ENCODE results near the gene ARHGEF3.

Gene ARHGEF3

GRCh38 chr3:56802378-56802745, 613 bp upstream of the ARHGEF3 start:
- no peak for TF ChIP-seq CTCF (conservative IDR thresholded peaks at IDR 0.05; ENCODE audit: control insufficient read depth, insufficient read depth, low read depth, low read length)
- DNase-seq (ENCODE audit: low read depth): no peak
- H3K4me3 ChIP-seq (ENCODE audit: control insufficient read depth, low read depth, low read length): peak overlapping the region; percentile 76

DNA sequence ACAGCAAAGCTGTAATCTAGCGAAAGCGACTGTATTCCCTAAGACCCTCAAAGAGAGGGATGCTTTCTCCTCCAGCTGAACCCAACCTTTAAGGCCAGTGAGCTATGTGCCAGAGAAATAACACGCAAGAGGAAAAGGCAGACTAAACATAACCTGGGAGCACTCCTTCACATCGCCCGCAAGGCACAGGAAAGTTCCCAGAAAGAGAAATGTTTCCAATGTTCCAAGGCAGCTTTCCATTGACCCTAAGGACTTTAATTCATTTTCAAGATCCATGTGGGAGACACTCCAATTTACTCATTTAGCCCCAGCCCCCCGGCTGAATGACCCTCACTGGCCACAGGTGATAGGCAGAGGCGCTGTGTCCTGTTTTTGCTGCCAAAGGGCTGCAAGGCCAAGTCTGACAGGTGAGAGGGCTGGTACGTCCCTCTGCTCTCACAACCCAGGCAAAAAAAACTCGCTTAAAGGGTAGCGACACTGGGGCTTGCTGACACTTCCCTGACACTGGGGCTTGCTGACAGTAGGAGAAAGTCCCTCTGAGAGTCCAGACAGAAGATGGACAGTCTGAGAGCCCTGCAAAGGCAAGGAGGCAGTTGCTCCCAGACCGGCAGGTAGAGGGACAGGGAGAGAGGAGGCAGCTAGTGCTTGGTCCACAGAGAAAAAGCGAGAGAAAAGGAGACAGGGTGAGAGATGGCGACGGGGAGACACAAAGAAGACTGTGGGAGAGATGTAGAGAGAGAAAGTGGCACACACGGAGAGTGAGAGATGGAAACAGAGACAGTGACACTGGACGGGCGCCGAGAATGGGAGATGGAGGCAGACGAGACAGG, 702 bp downstream of the ARHGEF3 start:
- no peak for TF ChIP-seq CTCF (conservative IDR thresholded peaks at IDR 0.05; ENCODE audit: control insufficient read depth, insufficient read depth, low read depth, low read length)
- H3K4me3 ChIP-seq (ENCODE audit: control insufficient read depth, low read depth, low read length): peak overlapping the region; percentile 76
- no peak for DNase-seq (ENCODE audit: low read depth)

DNA sequence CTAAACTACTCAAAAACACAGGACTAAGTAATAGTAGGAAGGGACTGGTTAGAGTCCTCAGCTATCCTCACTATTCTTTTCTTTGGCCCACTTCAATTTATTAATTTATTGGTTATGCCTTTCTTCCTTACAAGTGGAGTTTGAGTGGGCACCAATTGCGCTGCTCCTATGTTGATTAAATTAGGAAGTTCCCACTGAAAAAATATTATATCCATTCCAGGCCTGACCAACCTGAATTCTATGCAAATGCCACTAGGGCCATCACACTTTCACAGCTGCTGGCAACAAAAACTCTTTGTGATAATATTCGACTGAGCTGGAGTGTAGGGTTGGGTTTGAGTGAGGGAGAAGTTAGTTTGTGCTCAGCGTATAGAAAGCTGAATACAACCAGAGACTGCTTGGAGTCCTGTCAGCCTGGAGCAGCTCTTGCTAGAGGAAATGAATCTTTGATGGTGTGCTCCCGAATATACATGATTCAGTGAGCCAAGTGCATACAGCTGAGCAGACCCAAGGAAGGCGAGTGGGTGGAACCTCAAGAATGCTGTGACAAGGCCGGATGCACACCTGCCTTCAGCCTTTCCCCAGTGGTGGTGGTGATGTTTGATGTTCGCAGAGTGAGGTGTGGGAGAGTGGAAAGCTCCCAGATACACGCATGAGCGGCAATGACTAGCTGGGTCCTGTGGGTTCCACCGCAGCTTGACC, 1.5 kb downstream of the ARHGEF3 start:
- no peak for TF ChIP-seq CTCF (conservative IDR thresholded peaks at IDR 0.05; ENCODE audit: control insufficient read depth, insufficient read depth, low read depth, low read length)
- no peak overlapping the region for H3K4me3 ChIP-seq (ENCODE audit: control insufficient read depth, low read depth, low read length)
- no peak for DNase-seq (ENCODE audit: low read depth)

DNA sequence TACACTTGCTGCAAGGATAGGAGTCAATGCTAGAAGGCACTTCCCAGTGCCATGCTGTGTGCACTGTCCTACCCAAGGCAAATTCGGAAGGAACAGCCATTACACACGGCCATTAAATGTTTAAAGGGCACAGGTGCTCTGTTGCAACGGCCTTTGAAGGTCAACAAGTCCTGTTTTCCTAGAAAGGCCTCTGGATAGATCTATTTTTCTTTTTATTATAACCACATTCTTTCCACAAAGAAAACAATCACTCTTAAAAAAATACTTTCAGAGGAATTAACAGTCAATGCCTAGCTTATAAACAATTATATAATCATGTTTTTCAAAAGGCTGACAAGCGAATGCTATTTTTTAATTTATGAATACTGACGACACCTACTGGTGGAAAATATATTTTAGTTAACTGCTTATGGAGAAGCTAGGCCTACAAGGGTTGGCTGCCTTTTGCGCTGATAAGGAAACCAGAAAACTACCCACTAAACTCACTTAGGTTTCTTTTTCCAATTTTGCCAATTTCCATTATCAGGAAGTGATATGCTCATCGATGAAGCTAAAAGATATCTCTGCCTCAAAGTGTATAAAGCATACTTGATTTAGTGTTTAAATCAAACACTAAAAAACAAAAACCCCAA, 2.4 kb downstream of the ARHGEF3 start:
- H3K4me3 ChIP-seq (ENCODE audit: control insufficient read depth, low read depth, low read length): no peak overlapping the region
- DNase-seq (ENCODE audit: low read depth): peak; percentile 74
- TF ChIP-seq CTCF (conservative IDR thresholded peaks at IDR 0.05; ENCODE audit: control insufficient read depth, insufficient read depth, low read depth, low read length): peak; percentile 55

DNA sequence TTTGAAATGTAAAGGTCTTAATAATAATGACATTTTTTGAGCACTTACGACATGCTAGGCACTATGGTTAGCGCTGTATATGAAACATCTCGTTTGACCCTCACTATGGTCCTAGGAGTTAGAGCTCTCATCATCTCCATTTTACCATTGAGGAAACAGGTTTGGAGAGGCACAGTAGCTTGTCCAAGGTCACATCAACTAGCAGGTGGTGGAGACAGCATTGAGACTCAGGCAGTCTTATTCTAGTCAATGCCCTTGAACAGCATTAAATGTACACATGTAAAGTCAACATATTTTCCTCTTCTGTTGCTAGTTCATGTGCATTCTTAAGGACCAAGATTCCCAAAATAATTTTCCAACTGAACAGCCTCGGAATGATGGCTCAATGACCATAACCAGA, 4.8 kb downstream of the ARHGEF3 start:
- no peak for TF ChIP-seq CTCF (conservative IDR thresholded peaks at IDR 0.05; ENCODE audit: control insufficient read depth, insufficient read depth, low read depth, low read length)

DNA sequence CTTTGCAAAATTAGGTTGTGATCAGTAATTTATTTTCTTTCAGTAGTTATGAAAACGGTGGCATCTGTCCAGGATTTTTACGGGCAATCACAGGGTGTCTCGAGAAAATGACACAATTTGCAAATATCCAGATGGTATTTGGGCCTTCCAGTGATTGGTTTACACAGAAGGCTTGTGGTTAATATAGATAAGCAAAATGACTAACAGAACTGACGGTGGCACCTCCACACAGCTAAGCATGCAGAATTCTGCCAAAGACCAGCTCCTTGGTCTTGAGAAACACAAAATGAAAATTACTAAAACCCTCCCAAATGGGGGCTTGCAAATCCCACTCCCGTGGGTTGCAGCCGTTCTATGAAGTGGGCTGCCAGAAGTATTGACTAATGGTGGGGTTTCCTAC, 5.5 kb downstream of the ARHGEF3 start:
- H3K4me3 ChIP-seq (ENCODE audit: control insufficient read depth, low read depth, low read length): no peak overlapping the region
- no peak for TF ChIP-seq CTCF (conservative IDR thresholded peaks at IDR 0.05; ENCODE audit: control insufficient read depth, insufficient read depth, low read depth, low read length)
- peak; percentile 46 for DNase-seq (ENCODE audit: low read depth)

More for the DNA sequence above, 4.8 kb downstream of the ARHGEF3 start:
- no peak for DNase-seq (ENCODE audit: low read depth)
- H3K4me3 ChIP-seq (ENCODE audit: control insufficient read depth, low read depth, low read length): no peak overlapping the region
